Mesendoderm (in vitro differentiated cells): ENCODE results near the gene STAC.

Source experiments
- DNase-seq: peaks from one replicate; pipeline ENCODE4 v3.0.0; 2013
- H2AK5ac ChIP-seq: 2 replicates; pipeline ENCODE4 v1.6.1; 2013; ENCODE audit warnings: low read length, inconsistent platforms
- H2BK120ac ChIP-seq: 2 replicates; pipeline ENCODE4 v1.6.1; 2013; ENCODE audit warnings: low read depth, mild to moderate bottlenecking, low read length, moderate library complexity, mixed read lengths
- H2BK15ac ChIP-seq: replicated peaks from 2 replicates; pipeline ENCODE4 v1.6.1; 2013; ENCODE audit warnings: low read depth, mild to moderate bottlenecking, moderate library complexity
- H2BK5ac ChIP-seq: 2 replicates; pipeline ENCODE4 v1.6.1; 2013; ENCODE audit warnings: low read length, inconsistent platforms
- H3K18ac ChIP-seq: 2 replicates; pipeline ENCODE4 v1.6.1; 2013; ENCODE audit warnings: mild to moderate bottlenecking, low read length, mixed read lengths
- H3K23ac ChIP-seq: one replicate; pipeline ENCODE4 v1.6.1; 2013; ENCODE audit warnings: low read length
- H3K27ac ChIP-seq: 2 replicates; pipeline ENCODE4 v1.5.1; 2013; ENCODE audit warnings: low read depth, mild to moderate bottlenecking, inconsistent platforms, low read length, moderate library complexity
- H3K27me3 ChIP-seq: 2 replicates; pipeline ENCODE4 v1.6.1; 2013; ENCODE audit warnings: low read length, control low read depth, mild to moderate bottlenecking, inconsistent platforms; ENCODE audit not compliant: insufficient read depth, poor library complexity
- H3K36me3 ChIP-seq: 2 replicates; pipeline ENCODE4 v1.6.1; 2013; ENCODE audit warnings: low read length, inconsistent platforms; ENCODE audit not compliant: control insufficient read depth, insufficient read depth
- H3K4ac ChIP-seq: one replicate; pipeline ENCODE4 v1.6.1; 2013; ENCODE audit warnings: low read depth, mild to moderate bottlenecking, low read length, moderate library complexity
- H3K4me1 ChIP-seq: 2 replicates; pipeline ENCODE4 v1.6.1; 2013; ENCODE audit warnings: low read depth, low read length, inconsistent platforms; ENCODE audit not compliant: control insufficient read depth
- H3K4me2 ChIP-seq: 2 replicates; pipeline ENCODE4 v1.6.1; 2013; ENCODE audit warnings: low read length
- H3K4me3 ChIP-seq: 2 replicates; pipeline ENCODE4 v1.5.1; 2013; ENCODE audit warnings: mild to moderate bottlenecking, low read length
- H3K56ac ChIP-seq: one replicate; pipeline ENCODE4 v1.6.1; 2013; ENCODE audit warnings: low read length
- H3K79me1 ChIP-seq: 2 replicates; pipeline ENCODE4 v1.6.1; 2013; ENCODE audit warnings: low read length, inconsistent platforms
- H3K79me2 ChIP-seq: 2 replicates; pipeline ENCODE4 v1.6.1; 2013; ENCODE audit warnings: mild to moderate bottlenecking, low read length; ENCODE audit not compliant: control insufficient read depth, insufficient read depth
- H3K9ac ChIP-seq: 2 replicates; pipeline ENCODE4 v1.6.1; 2013; ENCODE audit warnings: low read length, inconsistent platforms
- H4K5ac ChIP-seq: one replicate; pipeline ENCODE4 v1.6.1; 2013; ENCODE audit warnings: low read length
- H4K8ac ChIP-seq: one replicate; pipeline ENCODE4 v1.6.1; 2013; ENCODE audit warnings: low read depth, mild to moderate bottlenecking, control low read depth, low read length, moderate library complexity
- WGBS: extraction: QIAGEN DNeasy Blood & Tissue Kit; methylation state at CpG from one replicate; pipeline ENCODE4 v1.1.7; 2013; ENCODE audit warnings: low lambda C conversion rate, missing lambda C conversion rate; ENCODE audit not compliant: insufficient coverage; ENCODE audit errors: extremely low coverage; 5-methylcytosine and 5-hydroxymethylcytosine counted together

Gene STAC

GRCh38 chr3:36486009-36486795 is 105.9 kb downstream of the STAC start:
- Histone ChIP-seq H2BK120ac (no peak overlapping the region), H4K5ac (no peak overlapping the region), H2BK15ac (no peak overlapping the region), H3K4ac (no peak overlapping the region), H3K4me3 (no peak overlapping the region), H3K27me3 (no peaks in the 10 kb centered on the region), H3K4me1 (no peaks in the 10 kb centered on the region), H3K79me2 (no peaks in the 10 kb centered on the region), H4K8ac (no peak overlapping the region), H2AK5ac (no peak overlapping the region), H3K18ac (no peak overlapping the region), H3K9ac (no peak overlapping the region), H3K4me2 (no peak overlapping the region), H3K27ac (no peak overlapping the region), H3K36me3 (no peaks in the 10 kb centered on the region), H3K79me1 (no peaks in the 10 kb centered on the region), H3K56ac (no peak overlapping the region), H2BK5ac (no peak overlapping the region), H3K23ac (no peak overlapping the region)
- no CpG with 5 or more reads among the region's 8 CpGs for WGBS
- no peak for DNase-seq

DNA sequence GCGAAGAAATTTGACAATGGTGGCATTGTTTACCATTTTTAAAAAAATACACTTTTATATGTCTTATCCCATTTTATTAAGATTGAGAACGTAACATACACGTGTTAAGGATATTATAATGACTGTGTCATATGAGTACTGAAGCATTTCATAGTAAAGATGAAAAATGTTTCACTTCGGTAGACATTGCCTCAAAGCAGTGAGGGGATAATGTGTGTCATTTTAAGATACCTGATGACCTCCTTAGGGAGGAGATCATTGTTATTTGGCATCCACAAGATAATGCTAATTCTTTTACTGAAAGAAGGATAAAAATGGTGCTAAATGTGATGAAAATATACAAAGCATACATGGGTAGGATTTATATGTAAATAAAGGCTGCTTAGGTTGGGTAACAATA is 107.3 kb downstream of the STAC start:
- H2AK5ac ChIP-seq: no peak overlapping the region
- no peak overlapping the region for H3K9ac ChIP-seq
- H3K36me3 ChIP-seq: no peaks in the 10 kb centered on the region
- H2BK120ac ChIP-seq: no peak overlapping the region
- H3K4me2 ChIP-seq: no peak overlapping the region
- H3K18ac ChIP-seq: no peak overlapping the region
- H3K4ac ChIP-seq: no peak overlapping the region
- no CpG with 5 or more reads among the region's 4 CpGs for WGBS
- no peak overlapping the region for H4K8ac ChIP-seq
- H4K5ac ChIP-seq: no peak overlapping the region
- no peak overlapping the region for H3K56ac ChIP-seq
- no peaks in the 10 kb centered on the region for H3K79me2 ChIP-seq
- no peak for DNase-seq
- H3K79me1 ChIP-seq: no peaks in the 10 kb centered on the region
- H3K27me3 ChIP-seq: no peaks in the 10 kb centered on the region
- no peak overlapping the region for H2BK5ac ChIP-seq
- H3K23ac ChIP-seq: no peak overlapping the region
- H3K27ac ChIP-seq: no peak overlapping the region
- H2BK15ac ChIP-seq: no peak overlapping the region
- no peaks in the 10 kb centered on the region for H3K4me1 ChIP-seq
- H3K4me3 ChIP-seq: no peak overlapping the region

DNA sequence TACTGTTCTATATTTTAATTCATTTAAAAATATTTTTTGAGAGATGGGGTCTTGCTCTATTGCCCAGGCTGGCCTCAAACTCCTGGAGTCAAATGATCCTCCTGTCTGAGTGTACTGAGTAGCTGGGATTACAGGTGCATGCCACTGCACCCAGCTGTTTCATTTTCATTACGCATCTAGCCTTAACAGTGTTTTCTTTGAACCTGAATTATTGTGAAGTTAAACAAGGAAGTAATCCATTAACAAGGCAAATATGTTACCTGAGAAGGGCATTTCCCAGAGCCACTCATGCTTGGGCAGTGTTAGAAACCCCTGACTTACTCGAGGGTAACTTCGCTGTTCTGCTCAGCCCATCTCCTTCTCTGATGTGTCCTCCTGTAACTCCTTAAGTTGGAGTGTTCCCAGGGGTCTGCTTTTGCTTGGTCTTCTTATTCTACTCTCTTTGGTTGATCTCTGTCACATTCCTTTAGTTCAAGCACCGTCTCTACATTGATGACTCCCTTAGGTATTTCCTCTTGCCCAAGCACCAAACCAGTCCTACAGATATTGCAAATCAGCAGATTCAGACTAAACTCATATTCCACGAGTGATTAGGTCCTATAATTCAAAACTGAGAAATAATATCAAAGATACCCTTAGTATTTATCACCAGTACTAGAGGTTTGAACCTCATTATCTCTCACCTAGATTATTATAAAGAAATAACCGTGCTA is 107.9 kb downstream of the STAC start:
- H2BK15ac ChIP-seq: no peak overlapping the region
- H3K4ac ChIP-seq: no peak overlapping the region
- no peaks in the 10 kb centered on the region for H3K36me3 ChIP-seq
- no peak overlapping the region for H2BK120ac ChIP-seq
- H3K56ac ChIP-seq: no peak overlapping the region
- H3K79me1 ChIP-seq: no peaks in the 10 kb centered on the region
- no peak overlapping the region for H3K23ac ChIP-seq
- WGBS: no CpG with 5 or more reads among the region's 6 CpGs
- no peak overlapping the region for H3K18ac ChIP-seq
- H3K4me2 ChIP-seq: no peak overlapping the region
- no peak overlapping the region for H2BK5ac ChIP-seq
- no peaks in the 10 kb centered on the region for H3K79me2 ChIP-seq
- H3K4me1 ChIP-seq: no peaks in the 10 kb centered on the region
- H2AK5ac ChIP-seq: no peak overlapping the region
- no peak overlapping the region for H4K8ac ChIP-seq
- no peaks in the 10 kb centered on the region for H3K27me3 ChIP-seq
- no peak for DNase-seq
- H3K27ac ChIP-seq: no peak overlapping the region
- H3K4me3 ChIP-seq: no peak overlapping the region
- no peak overlapping the region for H3K9ac ChIP-seq
- H4K5ac ChIP-seq: no peak overlapping the region

GRCh38 chr3:36489101-36489500 is 108.8 kb downstream of the STAC start:
- no peak overlapping the region for H3K4me3 ChIP-seq
- H3K4me1 ChIP-seq: no peaks in the 10 kb centered on the region
- WGBS: no CpG with 5 or more reads among the region's 4 CpGs
- no peak overlapping the region for H2BK120ac ChIP-seq
- no peak overlapping the region for H4K8ac ChIP-seq
- no peak overlapping the region for H3K9ac ChIP-seq
- H3K18ac ChIP-seq: no peak overlapping the region
- H2BK5ac ChIP-seq: no peak overlapping the region
- no peak overlapping the region for H2AK5ac ChIP-seq
- no peaks in the 10 kb centered on the region for H3K36me3 ChIP-seq
- H3K56ac ChIP-seq: no peak overlapping the region
- H3K23ac ChIP-seq: no peak overlapping the region
- no peak overlapping the region for H3K27ac ChIP-seq
- no peaks in the 10 kb centered on the region for H3K79me2 ChIP-seq
- no peaks in the 10 kb centered on the region for H3K79me1 ChIP-seq
- DNase-seq: no peak
- no peak overlapping the region for H4K5ac ChIP-seq
- no peaks in the 10 kb centered on the region for H3K27me3 ChIP-seq
- H3K4ac ChIP-seq: no peak overlapping the region
- no peak overlapping the region for H3K4me2 ChIP-seq
- H2BK15ac ChIP-seq: no peak overlapping the region

GRCh38 chr3:36489679-36490425 is 109.5 kb downstream of the STAC start:
- H3K56ac ChIP-seq: no peak overlapping the region
- no peak overlapping the region for H3K23ac ChIP-seq
- H2AK5ac ChIP-seq: no peak overlapping the region
- no peak overlapping the region for H3K18ac ChIP-seq
- no peak overlapping the region for H3K4me2 ChIP-seq
- H3K27ac ChIP-seq: no peak overlapping the region
- H2BK5ac ChIP-seq: no peak overlapping the region
- no peaks in the 10 kb centered on the region for H3K4me1 ChIP-seq
- H3K4me3 ChIP-seq: no peak overlapping the region
- H3K79me1 ChIP-seq: no peaks in the 10 kb centered on the region
- H2BK120ac ChIP-seq: no peak overlapping the region
- H3K9ac ChIP-seq: no peak overlapping the region
- no peaks in the 10 kb centered on the region for H3K27me3 ChIP-seq
- no peak overlapping the region for H2BK15ac ChIP-seq
- H4K5ac ChIP-seq: no peak overlapping the region
- WGBS: no CpG with 5 or more reads among the region's 6 CpGs
- H3K36me3 ChIP-seq: no peaks in the 10 kb centered on the region
- no peak for DNase-seq
- no peak overlapping the region for H3K4ac ChIP-seq
- no peak overlapping the region for H4K8ac ChIP-seq
- no peaks in the 10 kb centered on the region for H3K79me2 ChIP-seq
